ENCODE data around the gene ZNF624. TPM values are rescaled to one million over a fixed set of nuclear protein-coding genes. Genes with fewer than 3 reads are reported as not detected.
"Not testable (repeated sequence)": the region's sequence is repeated elsewhere in the genome, so short reads cannot be mapped to it uniquely, and the experiment has no call there.

Gene ZNF624
- total RNA-seq, 5 donors from 2014 or later (not counting 1 experiment from before 2014, with no cell fraction given), result 5.7 to 12.4 (median 10.3) TPM

- CTCF ChIA-PET; ATAC-seq (replicated peaks in 1 of 4); H3K9me3 Mint-ChIP-seq; H3K4me1 Mint-ChIP-seq; H3K9me3 ChIP-seq; H3K27ac ChIP-seq (ENCODE audit: low read length); H3K36me3 Mint-ChIP-seq; H3K4me3 ChIP-seq (ENCODE audit: control insufficient read depth in 1 of 2, extremely low read depth in 1 of 2, low read length in 1 of 2); H3K36me3 ChIP-seq (ENCODE audit: control insufficient read depth in 2 of 2, extremely low read depth in 1 of 2, insufficient read depth in 1 of 2, low read length in 1 of 2); POLR2A ChIA-PET; H3K4me1 ChIP-seq (ENCODE audit: control insufficient read depth in 1 of 2, extremely low read depth in 1 of 2, insufficient read depth in 2 of 2, low read length in 2 of 2); H3K27ac Mint-ChIP-seq; DNase-seq: not testable (repeated sequence)
- H3K27me3 Mint-ChIP-seq, result peaks cover 17 to 24% of the 10 kb centered on the region in 2 donors
- peak overlapping the region in 1 of 3 donors; percentile 7 for H3K4me3 Mint-ChIP-seq
- 55% methylated on average over 43 of the region's 44 CpGs for WGBS (ENCODE audit: insufficient coverage)
- H3K27me3 ChIP-seq (replicated peaks in 1 of 2; ENCODE audit: control insufficient read depth in 2 of 2, extremely low read depth in 1 of 2, insufficient read depth in 2 of 2, low read length in 1 of 2), result peaks cover 2 to 10% of the 10 kb centered on the region in 2 experiments
Measured at GRCh38 chr17:16683290-16684138, 29.9 kb upstream of the ZNF624 start.

DNA sequence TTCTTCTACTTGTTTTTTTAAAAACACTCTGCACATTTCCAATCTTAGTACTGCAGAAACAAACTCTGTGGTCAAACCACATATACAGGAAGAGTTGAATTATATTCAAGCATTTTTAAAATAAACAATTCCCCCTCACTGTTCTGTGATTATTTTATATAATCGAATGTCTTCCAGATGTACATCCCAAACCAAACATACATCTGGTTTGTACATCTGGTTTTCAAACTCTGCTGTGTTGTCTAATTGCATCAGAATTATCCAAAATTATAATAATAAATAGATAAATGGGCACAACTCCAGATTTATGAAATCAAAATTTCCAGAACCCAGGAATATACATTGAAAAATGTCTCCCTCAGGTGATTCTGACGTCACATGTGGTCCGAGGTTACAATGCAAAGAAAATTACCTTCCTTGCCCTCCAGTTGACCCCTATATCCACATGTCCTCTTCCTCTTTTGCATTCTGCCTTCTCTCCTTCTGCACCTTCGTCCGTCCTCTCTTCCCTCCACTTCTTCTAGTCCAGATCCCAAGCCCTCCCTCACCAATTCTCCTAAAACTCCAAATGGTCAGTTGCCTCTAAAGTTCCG is 23.1 kb upstream of the ZNF624 start:
- no peak overlapping the region for H3K27ac Mint-ChIP-seq
- Histone ChIP-seq H3K27ac (ENCODE audit: low read length) (no peak overlapping the region), H3K27me3 (replicated peaks in 1 of 2; ENCODE audit: control insufficient read depth in 2 of 2, extremely low read depth in 1 of 2, insufficient read depth in 2 of 2, low read length in 1 of 2) (peaks cover 0 to 6% of the 10 kb centered on the region in 2 experiments), H3K4me3 (ENCODE audit: control insufficient read depth in 1 of 2, extremely low read depth in 1 of 2, low read length in 1 of 2) (no peak overlapping the region), H3K36me3 (ENCODE audit: control insufficient read depth in 2 of 2, extremely low read depth in 1 of 2, insufficient read depth in 1 of 2, low read length in 1 of 2) (no peaks in the 10 kb centered on the region), H3K9me3 (no peaks in the 10 kb centered on the region), H3K4me1 (ENCODE audit: control insufficient read depth in 1 of 2, extremely low read depth in 1 of 2, insufficient read depth in 2 of 2, low read length in 2 of 2) (no peaks in the 10 kb centered on the region)
- H3K27me3 Mint-ChIP-seq, result peaks cover 9 to 14% of the 10 kb centered on the region in 2 donors
- no peak for DNase-seq
- ChIA-PET CTCF (no interaction called here), POLR2A (no interaction called here)
- peaks cover 0 to 1% (median 0%) of the 10 kb centered on the region in 3 donors for H3K4me1 Mint-ChIP-seq
- 80% methylated on average over 4 of the region's 6 CpGs for WGBS (ENCODE audit: insufficient coverage)
- H3K36me3 Mint-ChIP-seq, result no peaks in the 10 kb centered on the region
- no peaks in the 10 kb centered on the region for H3K9me3 Mint-ChIP-seq
- ATAC-seq (replicated peaks in 1 of 4), result no peak
- H3K4me3 Mint-ChIP-seq, result no peak overlapping the region

- 6% methylated on average over 49 of the region's 61 CpGs for WGBS (ENCODE audit: insufficient coverage)
- H3K4me1 ChIP-seq (ENCODE audit: control insufficient read depth in 1 of 2, extremely low read depth in 1 of 2, insufficient read depth in 2 of 2, low read length in 2 of 2); H3K27ac ChIP-seq (ENCODE audit: low read length); H3K36me3 Mint-ChIP-seq; H3K27ac Mint-ChIP-seq; H3K36me3 ChIP-seq (ENCODE audit: control insufficient read depth in 2 of 2, extremely low read depth in 1 of 2, insufficient read depth in 1 of 2, low read length in 1 of 2); H3K9me3 Mint-ChIP-seq; H3K9me3 ChIP-seq; CTCF ChIA-PET; POLR2A ChIA-PET; H3K4me1 Mint-ChIP-seq: not testable (repeated sequence)
- peak in 4 of 35 experiments; percentile 0 to 20 (median 6) for DNase-seq
- peaks cover 8 to 35% of the 10 kb centered on the region in 2 experiments for H3K27me3 ChIP-seq (replicated peaks in 1 of 2; ENCODE audit: control insufficient read depth in 2 of 2, extremely low read depth in 1 of 2, insufficient read depth in 2 of 2, low read length in 1 of 2)
- H3K4me3 Mint-ChIP-seq, result peak overlapping the region; percentile 34 to 77 (median 39)
- peak overlapping the region in 1 of 2 donors; percentile 15 for H3K4me3 ChIP-seq (ENCODE audit: control insufficient read depth in 1 of 2, extremely low read depth in 1 of 2, low read length in 1 of 2)
- peaks cover 27 to 42% of the 10 kb centered on the region in 2 donors for H3K27me3 Mint-ChIP-seq
- ATAC-seq (replicated peaks in 1 of 4), result peak; percentile 31 to 56 (median 46)
Measured at GRCh38 chr17:16666907-16667636, 13.4 kb upstream of the ZNF624 start.

DNA sequence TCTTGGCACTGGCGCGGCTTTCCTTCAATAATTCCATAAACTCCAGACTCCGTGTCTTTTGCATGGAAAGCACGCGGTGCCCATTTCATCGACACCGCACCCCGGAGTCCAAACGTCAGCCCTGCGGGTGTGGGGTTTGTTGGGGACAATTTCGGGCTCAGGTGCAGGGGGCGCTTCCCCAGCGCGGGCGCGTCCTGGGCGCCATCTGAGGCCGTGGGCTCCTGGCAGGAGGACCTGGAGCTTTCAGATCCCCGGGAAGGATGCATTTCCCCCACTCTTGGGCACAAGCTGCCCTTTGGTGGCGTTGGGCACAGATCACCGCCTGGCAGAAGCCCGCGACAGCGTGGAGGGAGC is 12.9 kb upstream of the ZNF624 start:
- not testable (repeated sequence) for DNase-seq

DNA sequence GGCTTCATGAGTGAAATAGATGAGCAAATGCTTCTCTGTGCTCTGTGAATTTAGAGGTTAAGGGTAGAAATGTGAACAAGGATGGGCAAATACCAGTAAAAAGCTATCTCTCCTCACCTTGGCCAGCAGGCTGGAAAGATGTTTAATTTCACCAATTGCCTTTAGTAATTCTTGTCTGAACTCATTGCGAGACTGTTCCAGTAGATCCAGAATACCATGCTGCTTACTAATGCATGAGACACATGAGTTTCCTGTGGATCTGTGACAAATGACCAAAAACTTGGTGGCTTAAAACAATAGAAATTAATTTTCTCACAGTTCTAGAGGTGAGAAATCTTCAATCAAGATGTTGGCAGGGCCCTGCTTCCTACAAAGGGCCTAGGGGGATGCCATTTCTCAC is 9.3 kb upstream of the ZNF624 start:
- no peaks in the 10 kb centered on the region for H3K36me3 ChIP-seq (ENCODE audit: control insufficient read depth in 2 of 2, extremely low read depth in 1 of 2, insufficient read depth in 1 of 2, low read length in 1 of 2)
- ChIA-PET CTCF (no interaction called here), POLR2A (no interaction called here)
- DNase-seq (no peak), ATAC-seq (replicated peaks in 1 of 4) (no peak)
- peaks cover 4 to 5% (median 5%) of the 10 kb centered on the region in 3 donors for H3K4me1 Mint-ChIP-seq
- no peaks in the 10 kb centered on the region for H3K36me3 Mint-ChIP-seq
- no peak overlapping the region for H3K4me3 ChIP-seq (ENCODE audit: control insufficient read depth in 1 of 2, extremely low read depth in 1 of 2, low read length in 1 of 2)
- H3K4me3 Mint-ChIP-seq, result no peak overlapping the region
- H3K9me3 ChIP-seq, result no peaks in the 10 kb centered on the region
- H3K9me3 Mint-ChIP-seq, result no peaks in the 10 kb centered on the region
- peaks cover 4 to 30% of the 10 kb centered on the region in 2 experiments for H3K27me3 ChIP-seq (replicated peaks in 1 of 2; ENCODE audit: control insufficient read depth in 2 of 2, extremely low read depth in 1 of 2, insufficient read depth in 2 of 2, low read length in 1 of 2)
- WGBS (ENCODE audit: insufficient coverage), result 100% methylated on average over 1 of the region's 1 CpG
- H3K27me3 Mint-ChIP-seq, result peaks cover 10 to 25% of the 10 kb centered on the region in 2 donors
- no peak overlapping the region for H3K27ac ChIP-seq (ENCODE audit: low read length)
- peaks cover 0 to 9% of the 10 kb centered on the region in 2 experiments for H3K4me1 ChIP-seq (ENCODE audit: control insufficient read depth in 1 of 2, extremely low read depth in 1 of 2, insufficient read depth in 2 of 2, low read length in 2 of 2)
- H3K27ac Mint-ChIP-seq, result no peak overlapping the region

More for the DNA sequence above, 12.9 kb upstream of the ZNF624 start:
- ATAC-seq (replicated peaks in 1 of 4); POLR2A ChIA-PET; H3K36me3 Mint-ChIP-seq; H3K9me3 ChIP-seq; H3K36me3 ChIP-seq (ENCODE audit: control insufficient read depth in 2 of 2, extremely low read depth in 1 of 2, insufficient read depth in 1 of 2, low read length in 1 of 2); H3K27ac ChIP-seq (ENCODE audit: low read length); H3K9me3 Mint-ChIP-seq; CTCF ChIA-PET; H3K27ac Mint-ChIP-seq; H3K4me1 Mint-ChIP-seq; H3K4me1 ChIP-seq (ENCODE audit: control insufficient read depth in 1 of 2, extremely low read depth in 1 of 2, insufficient read depth in 2 of 2, low read length in 2 of 2); H3K4me3 ChIP-seq (ENCODE audit: control insufficient read depth in 1 of 2, extremely low read depth in 1 of 2, low read length in 1 of 2): not testable (repeated sequence)
- WGBS (ENCODE audit: insufficient coverage), result 22% methylated on average over 8 of the region's 24 CpGs
- H3K27me3 ChIP-seq (replicated peaks in 1 of 2; ENCODE audit: control insufficient read depth in 2 of 2, extremely low read depth in 1 of 2, insufficient read depth in 2 of 2, low read length in 1 of 2), result peaks cover 8 to 40% of the 10 kb centered on the region in 2 experiments
- Mint-ChIP-seq H3K27me3 (peaks cover 24 to 39% of the 10 kb centered on the region in 2 donors), H3K4me3 (peak overlapping the region in 1 of 3 donors; percentile 27)

- DNase-seq, result no peak
- no peak overlapping the region for H3K27ac Mint-ChIP-seq
- Histone ChIP-seq H3K9me3 (no peaks in the 10 kb centered on the region), H3K36me3 (ENCODE audit: control insufficient read depth in 2 of 2, extremely low read depth in 1 of 2, insufficient read depth in 1 of 2, low read length in 1 of 2) (no peaks in the 10 kb centered on the region), H3K4me1 (ENCODE audit: control insufficient read depth in 1 of 2, extremely low read depth in 1 of 2, insufficient read depth in 2 of 2, low read length in 2 of 2) (no peaks in the 10 kb centered on the region), H3K27ac (ENCODE audit: low read length) (no peak overlapping the region), H3K4me3 (ENCODE audit: control insufficient read depth in 1 of 2, extremely low read depth in 1 of 2, low read length in 1 of 2) (no peak overlapping the region), H3K27me3 (replicated peaks in 1 of 2; ENCODE audit: control insufficient read depth in 2 of 2, extremely low read depth in 1 of 2, insufficient read depth in 2 of 2, low read length in 1 of 2) (peaks cover 4 to 20% of the 10 kb centered on the region in 2 experiments)
- POLR2A ChIA-PET, result no interaction called here
- no peaks in the 10 kb centered on the region for H3K4me1 Mint-ChIP-seq
- H3K9me3 Mint-ChIP-seq, result no peaks in the 10 kb centered on the region
- H3K27me3 Mint-ChIP-seq, result peaks cover 10 to 13% of the 10 kb centered on the region in 2 donors
- no peak overlapping the region for H3K4me3 Mint-ChIP-seq
- CTCF ChIA-PET, result no interaction called here
- H3K36me3 Mint-ChIP-seq, result no peaks in the 10 kb centered on the region
- ATAC-seq (replicated peaks in 1 of 4), result no peak
Measured at GRCh38 chr17:16661217-16661616, 7.6 kb upstream of the ZNF624 start.
